K562 (cell line): ENCODE results near the gene USP5. TPM values are rescaled to one million over a fixed set of nuclear protein-coding genes. Genes with fewer than 3 reads are reported as not detected.

Experiments
- CREB1 ChIP-seq, 2 experiments: sonication (generic) in 1 of 2; formaldehyde crosslinking in 1 of 2; IDR thresholded peaks; 2 replicates each; pipeline versions ENCODE4 v1.6.1 to v1.8.0; 2012 to 2022; ENCODE audit warnings: inconsistent platforms in 1 of 2, mild to moderate bottlenecking in 1 of 2, missing genetic modification reagents in 1 of 2, moderate library complexity in 1 of 2
- CXXC5 ChIP-seq: fragments of 250-450 bp; sonication (Bioruptor Pico); IDR thresholded peaks from 2 replicates; pipeline ENCODE4 v1.8.0; 2022; ENCODE audit warnings: inconsistent platforms, mild to moderate bottlenecking, moderate library complexity
- DPF2 ChIP-seq: fragments of 450-650 bp; IDR thresholded peaks from 2 replicates; pipeline ENCODE4 v1.6.1; 2016
- KLF10 ChIP-seq: fragments of 250-450 bp; sonication (Bioruptor Pico); IDR thresholded peaks from 2 replicates; pipeline ENCODE4 v1.6.1; 2021; ENCODE audit warnings: matching md5 sums
- NBN ChIP-seq: fragments of 450-650 bp; IDR thresholded peaks from 2 replicates; pipeline ENCODE4 v1.6.1; 2016; ENCODE audit warnings: low read depth, mild to moderate bottlenecking
- NONO ChIP-seq, 2 experiments: fragments of 200-400 bp in 1 of 2; fragments of 450-650 bp in 1 of 2; formaldehyde crosslinking in 1 of 2; IDR thresholded peaks; 2 replicates each; pipeline ENCODE4 v1.6.1; 2017; ENCODE audit warnings: low read depth in 2 of 2, mild to moderate bottlenecking in 2 of 2, moderate library complexity in 2 of 2, low read length in 1 of 2
- RUNX1 ChIP-seq: sonication (generic); IDR thresholded peaks from 2 replicates; pipeline ENCODE4 v1.6.1; 2016; ENCODE audit warnings: antibody characterized with exemption, low read depth
- SPI1 ChIP-seq: IDR thresholded peaks from 2 replicates; pipeline ENCODE4 v1.6.1; 2011; ENCODE audit warnings: low read depth, low read length, control low read depth, borderline replicate concordance
- SUPT5H ChIP-seq: fragments of 450-650 bp; IDR thresholded peaks from 2 replicates; pipeline ENCODE4 v1.6.1; 2016
- polyA plus RNA-seq, 8 experiments: library from polyadenylated mRNA; depleted of rRNA in 4 of 8; stranded (reverse) in 5 of 8; unstranded in 3 of 8; fragments of >200 nt; fragmentation: Nextera tagmentation in 2 of 8; fragmentation: Illumina TruSeq in 1 of 8; extraction: Ambion mirVana in 2 of 8; extraction: Trizol in 1 of 8; gene quantifications; 2 replicates each; pipeline versions ENCODE4 v1.2.1 to v1.2.3, GENCODE V29; 2011 to 2014; ENCODE audit warnings: inconsistent platforms in 1 of 8, missing spikeins in 1 of 8
- total RNA-seq, 7 experiments: library from RNA; depleted of rRNA in 6 of 7; stranded (reverse); fragments of >200 nt in 6 of 7; fragmentation: Illumina TruSeq in 2 of 7; extraction: Trizol in 2 of 7; gene quantifications; 2 replicates each; pipeline versions ENCODE4 v1.2.1 to v1.2.3, GENCODE V29; 2011 to 2021; ENCODE audit warnings: low replicate concordance in 1 of 7
- TF ChIP-seq, protein P1 (sequence below): conservative IDR thresholded peaks from 2 replicates; pipeline ENCODE4 v1.6.1; 2011; ENCODE audit warnings: low read depth, mild to moderate bottlenecking, low read length; ENCODE audit not compliant: control insufficient read depth
- TF ChIP-seq, protein P2 (sequence below): fragments of 450-650 bp; IDR thresholded peaks from 2 replicates; pipeline ENCODE4 v1.6.1; 2016; ENCODE audit warnings: mild to moderate bottlenecking, moderate library complexity
- TF ChIP-seq, protein P3 (sequence below): fragments of 450-650 bp; IDR thresholded peaks from 2 replicates; pipeline ENCODE4 v1.7.1; 2018; ENCODE audit warnings: mild to moderate bottlenecking, low read depth; ENCODE audit not compliant: partially characterized antibody

Gene USP5
- total and polyA plus RNA-seq, 9 of the 15 experiments (the other 6 are each of a cell fraction or from before 2014, with no cell fraction given), result 1.4 to 107 (median 48.6) TPM

DNA sequence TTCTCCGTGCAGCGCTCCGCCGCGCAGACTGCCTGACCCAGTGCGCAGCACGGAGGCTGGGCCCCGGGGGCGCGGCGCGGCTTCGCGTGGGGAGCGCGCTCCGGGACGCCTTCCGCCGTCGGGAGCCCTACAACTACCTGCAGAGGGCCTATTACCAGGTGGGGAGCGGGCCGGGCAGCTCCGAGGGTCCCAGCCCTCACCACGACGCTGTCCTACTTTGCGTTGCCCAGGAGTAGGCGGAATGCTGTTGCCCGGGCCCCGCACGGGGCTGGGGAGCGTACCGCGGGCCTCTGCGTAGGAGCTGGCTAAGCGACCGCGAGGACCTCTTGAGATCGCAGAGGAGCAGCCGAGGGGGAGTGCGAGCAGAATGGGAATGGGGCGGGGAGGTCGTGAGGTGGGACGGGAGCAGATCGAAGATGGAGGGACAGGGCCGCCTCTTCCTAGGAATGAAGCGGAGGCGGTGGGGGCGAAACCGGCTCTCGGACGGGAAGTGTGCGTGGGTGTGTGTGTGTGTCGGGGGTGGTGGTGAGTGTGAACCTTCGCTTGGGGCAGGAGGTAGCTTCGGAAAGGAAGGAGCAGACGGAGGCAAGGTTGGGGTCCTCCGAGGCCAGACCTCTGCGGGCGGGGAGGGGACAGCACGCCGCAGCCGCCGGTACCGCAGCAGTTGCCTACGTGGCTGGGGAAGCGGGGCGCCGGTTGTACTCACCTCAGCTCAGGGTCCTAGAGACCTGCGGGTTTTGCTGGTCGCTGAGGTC is 23.0 kb upstream of the USP5 start (continued):
- TF ChIP-seq CREB1 (IDR thresholded peaks at IDR 0.05), result no peak
- TF ChIP-seq CREB1 (CRISPR knock-in tag; IDR thresholded peaks at IDR 0.05), result no peak; the same call in 1 of the 2 replicates
- no peak for TF ChIP-seq RUNX1
- TF ChIP-seq CXXC5 (CRISPR knock-in tag), result peak; percentile 48
- TF ChIP-seq, protein P1, sequence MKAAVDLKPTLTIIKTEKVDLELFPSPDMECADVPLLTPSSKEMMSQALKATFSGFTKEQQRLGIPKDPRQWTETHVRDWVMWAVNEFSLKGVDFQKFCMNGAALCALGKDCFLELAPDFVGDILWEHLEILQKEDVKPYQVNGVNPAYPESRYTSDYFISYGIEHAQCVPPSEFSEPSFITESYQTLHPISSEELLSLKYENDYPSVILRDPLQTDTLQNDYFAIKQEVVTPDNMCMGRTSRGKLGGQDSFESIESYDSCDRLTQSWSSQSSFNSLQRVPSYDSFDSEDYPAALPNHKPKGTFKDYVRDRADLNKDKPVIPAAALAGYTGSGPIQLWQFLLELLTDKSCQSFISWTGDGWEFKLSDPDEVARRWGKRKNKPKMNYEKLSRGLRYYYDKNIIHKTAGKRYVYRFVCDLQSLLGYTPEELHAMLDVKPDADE, result no peak
- TF ChIP-seq SUPT5H, result peak; percentile 63
- no peak for TF ChIP-seq KLF10 (CRISPR knock-in tag)
- peak; percentile 64 for TF ChIP-seq DPF2
- TF ChIP-seq SPI1, result 0 out of 2 replicates have a peak, but pooled peaks have one; percentile 24
- TF ChIP-seq, protein P2, sequence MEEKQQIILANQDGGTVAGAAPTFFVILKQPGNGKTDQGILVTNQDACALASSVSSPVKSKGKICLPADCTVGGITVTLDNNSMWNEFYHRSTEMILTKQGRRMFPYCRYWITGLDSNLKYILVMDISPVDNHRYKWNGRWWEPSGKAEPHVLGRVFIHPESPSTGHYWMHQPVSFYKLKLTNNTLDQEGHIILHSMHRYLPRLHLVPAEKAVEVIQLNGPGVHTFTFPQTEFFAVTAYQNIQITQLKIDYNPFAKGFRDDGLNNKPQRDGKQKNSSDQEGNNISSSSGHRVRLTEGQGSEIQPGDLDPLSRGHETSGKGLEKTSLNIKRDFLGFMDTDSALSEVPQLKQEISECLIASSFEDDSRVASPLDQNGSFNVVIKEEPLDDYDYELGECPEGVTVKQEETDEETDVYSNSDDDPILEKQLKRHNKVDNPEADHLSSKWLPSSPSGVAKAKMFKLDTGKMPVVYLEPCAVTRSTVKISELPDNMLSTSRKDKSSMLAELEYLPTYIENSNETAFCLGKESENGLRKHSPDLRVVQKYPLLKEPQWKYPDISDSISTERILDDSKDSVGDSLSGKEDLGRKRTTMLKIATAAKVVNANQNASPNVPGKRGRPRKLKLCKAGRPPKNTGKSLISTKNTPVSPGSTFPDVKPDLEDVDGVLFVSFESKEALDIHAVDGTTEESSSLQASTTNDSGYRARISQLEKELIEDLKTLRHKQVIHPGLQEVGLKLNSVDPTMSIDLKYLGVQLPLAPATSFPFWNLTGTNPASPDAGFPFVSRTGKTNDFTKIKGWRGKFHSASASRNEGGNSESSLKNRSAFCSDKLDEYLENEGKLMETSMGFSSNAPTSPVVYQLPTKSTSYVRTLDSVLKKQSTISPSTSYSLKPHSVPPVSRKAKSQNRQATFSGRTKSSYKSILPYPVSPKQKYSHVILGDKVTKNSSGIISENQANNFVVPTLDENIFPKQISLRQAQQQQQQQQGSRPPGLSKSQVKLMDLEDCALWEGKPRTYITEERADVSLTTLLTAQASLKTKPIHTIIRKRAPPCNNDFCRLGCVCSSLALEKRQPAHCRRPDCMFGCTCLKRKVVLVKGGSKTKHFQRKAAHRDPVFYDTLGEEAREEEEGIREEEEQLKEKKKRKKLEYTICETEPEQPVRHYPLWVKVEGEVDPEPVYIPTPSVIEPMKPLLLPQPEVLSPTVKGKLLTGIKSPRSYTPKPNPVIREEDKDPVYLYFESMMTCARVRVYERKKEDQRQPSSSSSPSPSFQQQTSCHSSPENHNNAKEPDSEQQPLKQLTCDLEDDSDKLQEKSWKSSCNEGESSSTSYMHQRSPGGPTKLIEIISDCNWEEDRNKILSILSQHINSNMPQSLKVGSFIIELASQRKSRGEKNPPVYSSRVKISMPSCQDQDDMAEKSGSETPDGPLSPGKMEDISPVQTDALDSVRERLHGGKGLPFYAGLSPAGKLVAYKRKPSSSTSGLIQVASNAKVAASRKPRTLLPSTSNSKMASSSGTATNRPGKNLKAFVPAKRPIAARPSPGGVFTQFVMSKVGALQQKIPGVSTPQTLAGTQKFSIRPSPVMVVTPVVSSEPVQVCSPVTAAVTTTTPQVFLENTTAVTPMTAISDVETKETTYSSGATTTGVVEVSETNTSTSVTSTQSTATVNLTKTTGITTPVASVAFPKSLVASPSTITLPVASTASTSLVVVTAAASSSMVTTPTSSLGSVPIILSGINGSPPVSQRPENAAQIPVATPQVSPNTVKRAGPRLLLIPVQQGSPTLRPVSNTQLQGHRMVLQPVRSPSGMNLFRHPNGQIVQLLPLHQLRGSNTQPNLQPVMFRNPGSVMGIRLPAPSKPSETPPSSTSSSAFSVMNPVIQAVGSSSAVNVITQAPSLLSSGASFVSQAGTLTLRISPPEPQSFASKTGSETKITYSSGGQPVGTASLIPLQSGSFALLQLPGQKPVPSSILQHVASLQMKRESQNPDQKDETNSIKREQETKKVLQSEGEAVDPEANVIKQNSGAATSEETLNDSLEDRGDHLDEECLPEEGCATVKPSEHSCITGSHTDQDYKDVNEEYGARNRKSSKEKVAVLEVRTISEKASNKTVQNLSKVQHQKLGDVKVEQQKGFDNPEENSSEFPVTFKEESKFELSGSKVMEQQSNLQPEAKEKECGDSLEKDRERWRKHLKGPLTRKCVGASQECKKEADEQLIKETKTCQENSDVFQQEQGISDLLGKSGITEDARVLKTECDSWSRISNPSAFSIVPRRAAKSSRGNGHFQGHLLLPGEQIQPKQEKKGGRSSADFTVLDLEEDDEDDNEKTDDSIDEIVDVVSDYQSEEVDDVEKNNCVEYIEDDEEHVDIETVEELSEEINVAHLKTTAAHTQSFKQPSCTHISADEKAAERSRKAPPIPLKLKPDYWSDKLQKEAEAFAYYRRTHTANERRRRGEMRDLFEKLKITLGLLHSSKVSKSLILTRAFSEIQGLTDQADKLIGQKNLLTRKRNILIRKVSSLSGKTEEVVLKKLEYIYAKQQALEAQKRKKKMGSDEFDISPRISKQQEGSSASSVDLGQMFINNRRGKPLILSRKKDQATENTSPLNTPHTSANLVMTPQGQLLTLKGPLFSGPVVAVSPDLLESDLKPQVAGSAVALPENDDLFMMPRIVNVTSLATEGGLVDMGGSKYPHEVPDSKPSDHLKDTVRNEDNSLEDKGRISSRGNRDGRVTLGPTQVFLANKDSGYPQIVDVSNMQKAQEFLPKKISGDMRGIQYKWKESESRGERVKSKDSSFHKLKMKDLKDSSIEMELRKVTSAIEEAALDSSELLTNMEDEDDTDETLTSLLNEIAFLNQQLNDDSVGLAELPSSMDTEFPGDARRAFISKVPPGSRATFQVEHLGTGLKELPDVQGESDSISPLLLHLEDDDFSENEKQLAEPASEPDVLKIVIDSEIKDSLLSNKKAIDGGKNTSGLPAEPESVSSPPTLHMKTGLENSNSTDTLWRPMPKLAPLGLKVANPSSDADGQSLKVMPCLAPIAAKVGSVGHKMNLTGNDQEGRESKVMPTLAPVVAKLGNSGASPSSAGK, result peak; percentile 55; the same call in 1 of the 2 replicates
- TF ChIP-seq NBN, result 0 out of 2 replicates have a peak, but pooled peaks have one; percentile 17
- TF ChIP-seq, protein P3, sequence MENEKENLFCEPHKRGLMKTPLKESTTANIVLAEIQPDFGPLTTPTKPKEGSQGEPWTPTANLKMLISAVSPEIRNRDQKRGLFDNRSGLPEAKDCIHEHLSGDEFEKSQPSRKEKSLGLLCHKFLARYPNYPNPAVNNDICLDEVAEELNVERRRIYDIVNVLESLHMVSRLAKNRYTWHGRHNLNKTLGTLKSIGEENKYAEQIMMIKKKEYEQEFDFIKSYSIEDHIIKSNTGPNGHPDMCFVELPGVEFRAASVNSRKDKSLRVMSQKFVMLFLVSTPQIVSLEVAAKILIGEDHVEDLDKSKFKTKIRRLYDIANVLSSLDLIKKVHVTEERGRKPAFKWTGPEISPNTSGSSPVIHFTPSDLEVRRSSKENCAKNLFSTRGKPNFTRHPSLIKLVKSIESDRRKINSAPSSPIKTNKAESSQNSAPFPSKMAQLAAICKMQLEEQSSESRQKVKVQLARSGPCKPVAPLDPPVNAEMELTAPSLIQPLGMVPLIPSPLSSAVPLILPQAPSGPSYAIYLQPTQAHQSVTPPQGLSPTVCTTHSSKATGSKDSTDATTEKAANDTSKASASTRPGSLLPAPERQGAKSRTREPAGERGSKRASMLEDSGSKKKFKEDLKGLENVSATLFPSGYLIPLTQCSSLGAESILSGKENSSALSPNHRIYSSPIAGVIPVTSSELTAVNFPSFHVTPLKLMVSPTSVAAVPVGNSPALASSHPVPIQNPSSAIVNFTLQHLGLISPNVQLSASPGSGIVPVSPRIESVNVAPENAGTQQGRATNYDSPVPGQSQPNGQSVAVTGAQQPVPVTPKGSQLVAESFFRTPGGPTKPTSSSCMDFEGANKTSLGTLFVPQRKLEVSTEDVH, result no peak
- no peak; a peak in 1 of 4 replicates for TF ChIP-seq NONO (IDR thresholded peaks at IDR 0.05; ENCODE audit: low read depth in 2 of 2, low read length in 1 of 2)
